Activated naive CD4-positive, alpha-beta T cell treated with anti-CD3 and anti-CD28 coated beads, Interleukin-2, amount 50 U/mL, for 16 hours (primary cell): ENCODE results near the gene GMFB.
"Not testable (repeated sequence)": the region's sequence is repeated elsewhere in the genome, so short reads cannot be mapped to it uniquely, and the experiment has no call there.

Experiments
- DNase-seq: peaks from one replicate; pipeline ENCODE4 v3.0.0-alpha.2; 2020

GMFB gene

GRCh38 chr14:54456820-54457608, 31.8 kb downstream of the GMFB start:
- not testable (repeated sequence) for DNase-seq

GRCh38 chr14:54455363-54455762, 33.4 kb downstream of the GMFB start:
- DNase-seq, result no peak

GRCh38 chr14:54453990-54454389, 34.8 kb downstream of the GMFB start:
- DNase-seq, result not testable (repeated sequence)

GRCh38 chr14:54453252-54453651, 35.5 kb downstream of the GMFB start:
- DNase-seq, result no peak

- DNase-seq, result no peak
These were observed 36.8 kb downstream of the GMFB start for GRCh38 chr14:54451961-54452360.

GRCh38 chr14:54451121-54451601, 37.6 kb downstream of the GMFB start:
- no peak for DNase-seq

GRCh38 chr14:54450535-54450934, 38.2 kb downstream of the GMFB start:
- no peak for DNase-seq

- no peak for DNase-seq
These were observed 41.5 kb downstream of the GMFB start for GRCh38 chr14:54447231-54447692.

GRCh38 chr14:54446161-54446693, 42.6 kb downstream of the GMFB start:
- no peak for DNase-seq

- no peak for DNase-seq
These were observed 44.1 kb downstream of the GMFB start for GRCh38 chr14:54444681-54445080.

- no peak for DNase-seq
These were observed 44.8 kb downstream of the GMFB start for GRCh38 chr14:54443981-54444380.

- DNase-seq, result not testable (repeated sequence)
These were observed 45.8 kb downstream of the GMFB start for GRCh38 chr14:54442961-54443360.

GRCh38 chr14:54440873-54441868, 47.6 kb downstream of the GMFB start, which contains the start of gene CNIH1:
TSS of gene CNIH1 (minus strand) at chr14:54441374. CDS start at chr14:54441327, 47 bp downstream.
- DNase-seq, result peak; percentile 90

GRCh38 chr14:54440476-54440872, 48.3 kb downstream of the GMFB start:
- DNase-seq, result no peak

GRCh38 chr14:54440037-54440436, 48.7 kb downstream of the GMFB start:
- no peak for DNase-seq

- no peak for DNase-seq
These were observed 50.1 kb downstream of the GMFB start for GRCh38 chr14:54438703-54439102.

- DNase-seq, result not testable (repeated sequence)
These were observed 50.8 kb downstream of the GMFB start for GRCh38 chr14:54437954-54438353.

GRCh38 chr14:54435500-54435981, 53.2 kb downstream of the GMFB start:
- no peak for DNase-seq

GRCh38 chr14:54428527-54428926, 60.3 kb downstream of the GMFB start:
- no peak for DNase-seq

- DNase-seq, result no peak
These were observed 60.9 kb downstream of the GMFB start for GRCh38 chr14:54427871-54428270.

GRCh38 chr14:54425537-54426274, 63.1 kb downstream of the GMFB start:
- no peak for DNase-seq

- DNase-seq, result no peak
These were observed 63.7 kb downstream of the GMFB start for GRCh38 chr14:54425068-54425467.
